SH-SY5Y (cell line): ENCODE measurements around the gene CIROP.

Source experiments
- GATA2 ChIP-seq: IDR thresholded peaks from 2 replicates; pipeline ENCODE4 v1.6.1; 2011; ENCODE audit warnings: mild to moderate bottlenecking, low read depth, low read length
- GATA3 ChIP-seq: IDR thresholded peaks from 2 replicates; pipeline ENCODE4 v1.6.1; 2011; ENCODE audit warnings: low read depth, mild to moderate bottlenecking, low read length, moderate library complexity

DNA sequence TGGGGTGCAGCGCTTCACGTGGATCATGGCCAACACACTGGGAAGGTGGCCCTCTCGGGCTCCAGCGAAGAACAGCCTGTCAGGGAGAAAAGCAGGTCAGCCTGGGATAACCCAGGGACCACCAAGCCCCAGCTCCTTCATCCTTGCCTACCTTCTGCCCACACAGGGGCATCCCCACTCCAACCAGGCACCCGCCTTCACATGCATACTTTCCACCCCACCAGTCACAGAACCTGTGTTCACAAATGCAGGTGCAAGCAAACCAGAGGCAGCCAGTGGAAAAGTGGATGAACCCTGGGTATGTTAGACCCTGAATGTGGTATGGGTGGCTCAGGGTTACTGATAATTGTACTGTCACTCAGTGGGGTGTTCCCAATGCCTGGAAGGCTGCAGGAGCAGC is 26.7 kb upstream of the CIROP start:
- TF ChIP-seq GATA2 (no peak), GATA3 (no peak)
